Prostate gland (tissue), 2 donors: ENCODE data around the gene FAM24A. TPM values are rescaled to one million over a fixed set of nuclear protein-coding genes. Genes with fewer than 3 reads are reported as not detected.
"Not testable (repeated sequence)": the region's sequence is repeated elsewhere in the genome, so short reads cannot be mapped to it uniquely, and the experiment has no call there.

Experiments
- DNase-seq: peaks from one replicate; pipeline ENCODE4 v3.0.0-alpha.2; 2019; ENCODE audit warnings: low spot score
- H3K27ac ChIP-seq, 2 donors: fragments of 200-600 bp; sonication (generic); 2 replicates each; pipeline ENCODE4 v1.5.1; 2017 to 2019
- H3K27me3 ChIP-seq: fragments of 200-600 bp; sonication (generic); replicated peaks from 2 replicates; pipeline ENCODE4 v1.5.1; 2019; ENCODE audit not compliant: insufficient read depth
- H3K36me3 ChIP-seq, 2 donors: fragments of 200-600 bp; sonication (generic); 1 replicate in 1 of 2; 2 replicates in 1 of 2; pipeline versions ENCODE4 v1.5.1 to v1.8.1; 2017 to 2019
- H3K4me1 ChIP-seq: fragments of 200-600 bp; sonication (generic); replicated peaks from 2 replicates; pipeline ENCODE4 v1.5.1; 2019
- H3K4me3 ChIP-seq, 2 donors: fragments of 200-600 bp; sonication (generic); 2 replicates each; pipeline ENCODE4 v1.5.1; 2017 to 2019
- H3K9me3 ChIP-seq: fragments of 200-600 bp; sonication (generic); 2 replicates; pipeline ENCODE4 v1.5.1; 2017
- CTCF ChIP-seq, 4 experiments: fragments of 200-600 bp in 2 of 4; fragments of 450-650 bp in 2 of 4; sonication (generic) in 2 of 4; IDR thresholded peaks; 1 replicate in 3 of 4; 2 replicates in 1 of 4; pipeline ENCODE4 v1.5.1; 2016 to 2019; ENCODE audit warnings: antibody characterized with exemption in 4 of 4, mild to moderate bottlenecking in 2 of 4, moderate library complexity in 2 of 4
- POLR2A ChIP-seq: fragments of 450-650 bp; IDR thresholded peaks from one replicate; pipeline ENCODE4 v1.6.1; 2016; ENCODE audit warnings: antibody characterized with exemption, mild to moderate bottlenecking
- POLR2AphosphoS5 ChIP-seq: sonication (generic); formaldehyde crosslinking; IDR thresholded peaks from one replicate; pipeline ENCODE4 v1.6.1; 2017; ENCODE audit warnings: antibody characterized with exemption
- WGBS: methylation state at CpG from one replicate; pipeline ENCODE4 v1.1.5; 2018; 5-methylcytosine and 5-hydroxymethylcytosine counted together
- intact Hi-C: fragments of 100-400 bp; cut with DNase I; formaldehyde crosslinking; loops from one replicate; pipeline ENCODE4 v1.14.2; 2022
- total RNA-seq, 2 donors: library from RNA; depleted of rRNA; stranded (reverse); fragments of >200 nt; gene quantifications; one replicate each; pipeline ENCODE4 v1.1.0, GENCODE V29; 2016

Gene FAM24A
- not detected for total RNA-seq

GRCh38 chr10:122910310-122910709 is at the start of gene FAM24A:
Gene FAM24A (plus strand): TSS chr10:122910610. CDS start chr10:122911635, 1,025 bp downstream.
- 73% methylated on average over 1 of the region's 1 CpG for WGBS

GRCh38 chr10:122861711-122862161 is 48.7 kb upstream of the FAM24A start:
- Histone ChIP-seq H3K4me1 (no peaks in the 10 kb centered on the region), H3K4me3 (no peak overlapping the region), H3K36me3 (no peaks in the 10 kb centered on the region), H3K27me3 (no peaks in the 10 kb centered on the region), H3K27ac (no peak overlapping the region), H3K9me3 (no peaks in the 10 kb centered on the region)
- intact Hi-C loops: no loop called here
- no peak for DNase-seq
- 63% methylated on average over 1 of the region's 1 CpG for WGBS
- TF ChIP-seq CTCF (IDR thresholded peaks at IDR 0.05) (no peak), POLR2AphosphoS5 (no peak)

More at GRCh38 chr10:122910310-122910709, at the start of gene FAM24A:
- DNase-seq: no peak
- H3K4me3 ChIP-seq: no peak within 1 kb of the TSS
- no peaks in the 10 kb centered on the region for H3K9me3 ChIP-seq
- intact Hi-C loops: no loop called here
- no peak for TF ChIP-seq POLR2AphosphoS5
- no peak for TF ChIP-seq CTCF (IDR thresholded peaks at IDR 0.05)
- no peak for TF ChIP-seq POLR2A
- H3K36me3 ChIP-seq: no peaks in the 10 kb centered on the region
- H3K27ac ChIP-seq: no peak within 1 kb of the TSS
- no peaks in the 10 kb centered on the region for H3K4me1 ChIP-seq
- H3K27me3 ChIP-seq: no peaks in the 10 kb centered on the region

GRCh38 chr10:122863216-122864193 is 46.9 kb upstream of the FAM24A start:
- H3K27ac ChIP-seq: no peak overlapping the region
- no peaks in the 10 kb centered on the region for H3K9me3 ChIP-seq
- H3K36me3 ChIP-seq: no peaks in the 10 kb centered on the region
- H3K27me3 ChIP-seq: no peaks in the 10 kb centered on the region
- TF ChIP-seq POLR2A: no peak
- TF ChIP-seq CTCF (IDR thresholded peaks at IDR 0.05): no peak
- no peak for TF ChIP-seq POLR2AphosphoS5
- no peak for DNase-seq
- H3K4me3 ChIP-seq: no peak overlapping the region
- 95% methylated on average over 2 of the region's 2 CpGs for WGBS
- no peaks in the 10 kb centered on the region for H3K4me1 ChIP-seq
- intact Hi-C loops: no loop called here

- Histone ChIP-seq H3K27me3 (no peaks in the 10 kb centered on the region), H3K9me3 (no peaks in the 10 kb centered on the region), H3K27ac (no peak overlapping the region), H3K4me1 (no peaks in the 10 kb centered on the region), H3K36me3 (no peaks in the 10 kb centered on the region), H3K4me3 (no peak overlapping the region)
- no peak for DNase-seq
- intact Hi-C loops: no loop called here
- WGBS: 95% methylated on average over 2 of the region's 2 CpGs
- TF ChIP-seq CTCF (IDR thresholded peaks at IDR 0.05) (no peak), POLR2AphosphoS5 (no peak), POLR2A (no peak)
Measured at GRCh38 chr10:122864194-122864592, 46.2 kb upstream of the FAM24A start.

GRCh38 chr10:122864901-122865300 is 45.5 kb upstream of the FAM24A start:
- DNase-seq: no peak
- TF ChIP-seq CTCF (IDR thresholded peaks at IDR 0.05) (no peak), POLR2AphosphoS5 (peak; percentile 61), POLR2A (no peak)
- 72% methylated on average over 1 of the region's 1 CpG for WGBS
- no peaks in the 10 kb centered on the region for H3K9me3 ChIP-seq
- no peaks in the 10 kb centered on the region for H3K36me3 ChIP-seq
- no peaks in the 10 kb centered on the region for H3K4me1 ChIP-seq
- no peaks in the 10 kb centered on the region for H3K27me3 ChIP-seq
- intact Hi-C loops: no loop called here
- no peak overlapping the region for H3K27ac ChIP-seq
- no peak overlapping the region for H3K4me3 ChIP-seq

GRCh38 chr10:122866757-122867482 is 43.5 kb upstream of the FAM24A start:
- H3K27ac ChIP-seq, DNase-seq, H3K4me3 ChIP-seq, intact Hi-C loops, H3K4me1 ChIP-seq, H3K9me3 ChIP-seq, H3K27me3 ChIP-seq, H3K36me3 ChIP-seq: not testable (repeated sequence)
- 87% methylated on average over 3 of the region's 3 CpGs for WGBS

GRCh38 chr10:122868768-122869167 is 41.6 kb upstream of the FAM24A start:
- H3K9me3 ChIP-seq, intact Hi-C loops, H3K27ac ChIP-seq, H3K4me1 ChIP-seq, H3K27me3 ChIP-seq, H3K36me3 ChIP-seq, H3K4me3 ChIP-seq, DNase-seq: not testable (repeated sequence)
- WGBS: 76% methylated on average over 2 of the region's 2 CpGs
